Spleen (tissue), 7 donors: ENCODE measurements around the gene ELP4.
"Not testable (repeated sequence)": the region's sequence is repeated elsewhere in the genome, so short reads cannot be mapped to it uniquely, and the experiment has no call there.

Experiments used
- CTCF ChIP-seq, 11 experiments: fragments of 200-600 bp in 7 of 11; fragments of 450-650 bp in 4 of 11; sonication (generic) in 4 of 11; IDR thresholded peaks in 8 of 11; conservative IDR thresholded peaks in 3 of 11; 1 replicate in 7 of 11; 2 replicates in 4 of 11; pipeline versions ENCODE4 v1.4.0 to v1.8.0; 2016 to 2021; ENCODE audit warnings: antibody characterized with exemption in 11 of 11, inconsistent platforms in 4 of 11, mild to moderate bottlenecking in 1 of 11
- POLR2AphosphoS5 ChIP-seq, 3 donors: sonication (generic); formaldehyde crosslinking; IDR thresholded peaks; one replicate each; pipeline ENCODE4 v1.5.1; 2017; ENCODE audit warnings: antibody characterized with exemption in 3 of 3
- donor health status: DM: no; HTN: no; CAD: no; lungs with moderate emphysema.
- donor health status: DM: no; HTN: no; CAD: no.
- donor health status: DM: no; HTN: no; CAD: no.

GRCh38 chr11:31574133-31574532 is 64.6 kb downstream of the ELP4 start:
- not testable (repeated sequence) for TF ChIP-seq CTCF (IDR thresholded peaks at IDR 0.05 in 8 of 11, conservative IDR thresholded peaks at IDR 0.05 in 3 of 11); POLR2AphosphoS5 (IDR thresholded peaks at IDR 0.05)
